ENCODE results near the gene XRCC5.

Gene XRCC5

DNA sequence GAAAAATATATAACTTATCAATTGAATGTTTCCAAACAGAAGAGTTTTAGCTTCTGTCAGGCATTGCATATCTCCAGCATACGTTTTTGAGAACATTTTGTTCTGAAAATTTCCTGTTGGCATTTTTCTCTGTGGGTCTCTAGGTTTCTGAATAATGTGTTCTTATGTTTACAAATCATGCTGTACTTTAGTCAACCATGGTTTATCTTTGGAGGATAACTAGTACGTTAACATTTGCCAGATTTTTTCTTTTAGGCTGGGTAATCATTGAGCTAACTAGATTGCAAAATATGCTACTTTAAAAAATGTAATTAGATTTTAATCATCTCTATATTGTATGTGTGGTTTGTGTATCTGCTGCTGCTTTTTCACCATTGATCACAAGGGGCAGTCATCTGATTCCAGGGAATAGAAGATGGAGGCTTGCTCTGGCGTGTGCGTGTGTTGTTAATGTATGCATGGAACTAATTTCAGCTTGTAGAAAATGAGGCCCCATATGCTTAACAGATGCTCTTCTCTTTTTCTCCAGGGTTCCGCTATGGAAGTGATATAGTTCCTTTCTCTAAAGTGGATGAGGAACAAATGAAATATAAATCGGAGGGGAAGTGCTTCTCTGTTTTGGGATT is 21.3 kb downstream of the XRCC5 start:
- TF ChIP-seq ZNF600 (tag by site-specific recombination; IDR thresholded peaks at IDR 0.05) = no peak
- TF ChIP-seq, protein P1, sequence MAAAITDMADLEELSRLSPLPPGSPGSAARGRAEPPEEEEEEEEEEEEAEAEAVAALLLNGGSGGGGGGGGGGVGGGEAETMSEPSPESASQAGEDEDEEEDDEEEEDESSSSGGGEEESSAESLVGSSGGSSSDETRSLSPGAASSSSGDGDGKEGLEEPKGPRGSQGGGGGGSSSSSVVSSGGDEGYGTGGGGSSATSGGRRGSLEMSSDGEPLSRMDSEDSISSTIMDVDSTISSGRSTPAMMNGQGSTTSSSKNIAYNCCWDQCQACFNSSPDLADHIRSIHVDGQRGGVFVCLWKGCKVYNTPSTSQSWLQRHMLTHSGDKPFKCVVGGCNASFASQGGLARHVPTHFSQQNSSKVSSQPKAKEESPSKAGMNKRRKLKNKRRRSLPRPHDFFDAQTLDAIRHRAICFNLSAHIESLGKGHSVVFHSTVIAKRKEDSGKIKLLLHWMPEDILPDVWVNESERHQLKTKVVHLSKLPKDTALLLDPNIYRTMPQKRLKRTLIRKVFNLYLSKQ (tag by site-specific recombination; IDR thresholded peaks at IDR 0.05; ENCODE audit: borderline replicate concordance) = no peak
- no peak for TF ChIP-seq ZFP69B (tag by site-specific recombination; IDR thresholded peaks at IDR 0.05)
- TF ChIP-seq KLF1 (tag by site-specific recombination; IDR thresholded peaks at IDR 0.05) = no peak
- TF ChIP-seq ZNF248 (tag by site-specific recombination; IDR thresholded peaks at IDR 0.05) = no peak
- TF ChIP-seq, protein P2, sequence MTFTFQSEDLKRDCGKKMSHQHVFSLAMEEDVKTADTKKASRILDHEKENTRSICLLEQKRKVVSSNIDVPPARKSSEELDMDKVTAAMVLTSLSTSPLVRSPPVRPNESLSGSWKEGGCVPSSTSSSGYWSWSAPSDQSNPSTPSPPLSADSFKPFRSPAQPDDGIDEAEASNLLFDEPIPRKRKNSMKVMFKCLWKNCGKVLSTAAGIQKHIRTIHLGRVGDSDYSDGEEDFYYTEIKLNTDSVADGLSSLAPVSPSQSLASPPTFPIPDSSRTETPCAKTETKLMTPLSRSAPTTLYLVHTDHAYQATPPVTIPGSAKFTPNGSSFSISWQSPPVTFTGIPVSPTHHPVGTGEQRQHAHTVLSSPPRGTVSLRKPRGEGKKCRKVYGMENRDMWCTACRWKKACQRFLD (tag by site-specific recombination; IDR thresholded peaks at IDR 0.05) = no peak
- no peak for TF ChIP-seq ZNF404 (tag by site-specific recombination; IDR thresholded peaks at IDR 0.05)
- ChIA-PET CTCF (interaction anchor here (0.6 to 1.2 kb wide), 6 partner anchors 10 to 536 kb away, joined by 3 to 6 read pairs (median 3); no protein-coding TSS in a partner anchor), POLR2A (no interaction called here)
- H3K4me1 ChIP-seq (ENCODE audit: control insufficient read depth, insufficient read depth, low read length) = no peaks in the 10 kb centered on the region
- no peaks in the 10 kb centered on the region for H3K9me3 ChIP-seq (ENCODE audit: control insufficient read depth, insufficient read depth, low read depth, low read length)
- no peak overlapping the region for H3K4me3 ChIP-seq (ENCODE audit: low read depth, low read length)
- H3K36me3 ChIP-seq (ENCODE audit: control insufficient read depth in 2 of 2, insufficient read depth in 1 of 2, low read length in 2 of 2) = peaks cover 95 to 99% of the 10 kb centered on the region in 2 experiments
- H3K27ac ChIP-seq (ENCODE audit: extremely low read depth, low read depth, low read length) = no peak overlapping the region

DNA sequence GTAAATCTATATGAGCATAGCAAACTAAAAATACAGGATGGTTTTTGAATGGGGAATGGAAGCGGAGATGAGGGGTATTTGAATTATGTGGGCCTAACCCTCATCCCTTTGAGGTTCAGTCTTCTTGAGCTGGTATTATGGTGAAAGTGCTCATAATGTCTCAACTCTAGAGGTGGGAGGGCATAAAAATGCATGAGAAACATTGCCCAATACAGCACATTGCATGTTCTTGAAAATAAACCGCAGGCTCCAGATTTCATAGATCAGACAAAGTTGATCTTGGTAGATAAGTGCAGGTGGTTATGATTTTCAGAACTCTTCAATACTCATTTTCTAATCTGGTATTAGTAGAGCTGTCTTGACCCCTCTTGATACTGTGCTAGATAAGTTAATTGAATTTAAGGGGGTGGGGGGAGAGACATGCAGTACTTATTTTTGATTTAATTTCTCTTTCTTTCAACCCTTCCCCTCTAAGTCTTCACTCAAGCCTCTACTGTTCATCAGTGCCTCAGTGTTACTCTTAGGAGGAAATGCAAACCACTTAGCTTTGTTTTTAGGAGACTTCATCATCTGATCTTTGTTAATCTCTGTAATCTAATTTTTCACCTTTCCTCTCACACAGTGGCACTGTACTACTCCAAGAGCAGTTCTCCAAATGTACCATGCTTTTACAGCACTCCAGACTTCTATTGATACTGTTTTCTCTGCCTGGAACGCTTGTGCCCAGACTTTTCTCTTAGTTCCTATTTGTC is 22.2 kb downstream of the XRCC5 start:
- ChIA-PET CTCF (interaction anchor here (0.6 to 1.2 kb wide), 4 partner anchors 9 to 382 kb away, joined by 3 to 4 read pairs (median 4); no protein-coding TSS in a partner anchor), POLR2A (no interaction called here)
- no peak for TF ChIP-seq ZNF155 (tag by site-specific recombination; IDR thresholded peaks at IDR 0.05)
- TF ChIP-seq WT1 (tag by site-specific recombination; IDR thresholded peaks at IDR 0.05) = no peak
- no peak for TF ChIP-seq ZNF121 (tag by site-specific recombination; IDR thresholded peaks at IDR 0.05)
- no peak for TF ChIP-seq ZNF544 (tag by site-specific recombination; IDR thresholded peaks at IDR 0.05)
- TF ChIP-seq ZNF214 (tag by site-specific recombination; IDR thresholded peaks at IDR 0.05; ENCODE audit: borderline replicate concordance) = no peak
- no peak for TF ChIP-seq ZNF664 (tag by site-specific recombination; IDR thresholded peaks at IDR 0.05)
- no peak for TF ChIP-seq ZNF391 (tag by site-specific recombination; IDR thresholded peaks at IDR 0.05; ENCODE audit: borderline replicate concordance, low read depth)
- TF ChIP-seq SP7 (tag by site-specific recombination; IDR thresholded peaks at IDR 0.05) = no peak
- TF ChIP-seq, protein P2 (tag by site-specific recombination; IDR thresholded peaks at IDR 0.05) = no peak
- TF ChIP-seq, protein P3, sequence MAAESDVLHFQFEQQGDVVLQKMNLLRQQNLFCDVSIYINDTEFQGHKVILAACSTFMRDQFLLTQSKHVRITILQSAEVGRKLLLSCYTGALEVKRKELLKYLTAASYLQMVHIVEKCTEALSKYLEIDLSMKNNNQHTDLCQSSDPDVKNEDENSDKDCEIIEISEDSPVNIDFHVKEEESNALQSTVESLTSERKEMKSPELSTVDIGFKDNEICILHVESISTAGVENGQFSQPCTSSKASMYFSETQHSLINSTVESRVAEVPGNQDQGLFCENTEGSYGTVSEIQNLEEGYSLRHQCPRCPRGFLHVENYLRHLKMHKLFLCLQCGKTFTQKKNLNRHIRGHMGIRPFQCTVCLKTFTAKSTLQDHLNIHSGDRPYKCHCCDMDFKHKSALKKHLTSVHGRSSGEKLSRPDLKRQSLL (tag by site-specific recombination; IDR thresholded peaks at IDR 0.05) = no peak
- TF ChIP-seq ZNF624 (tag by site-specific recombination; IDR thresholded peaks at IDR 0.05) = no peak
- no peak for TF ChIP-seq ZNF777 (tag by site-specific recombination; IDR thresholded peaks at IDR 0.05; ENCODE audit: borderline replicate concordance)
- no peak for TF ChIP-seq ZNF510 (tag by site-specific recombination; IDR thresholded peaks at IDR 0.05; ENCODE audit: insufficient replicate concordance)
- Histone ChIP-seq H3K36me3 (ENCODE audit: control insufficient read depth in 2 of 2, insufficient read depth in 1 of 2, low read length in 2 of 2) (peaks cover 92 to 98% of the 10 kb centered on the region in 2 experiments), H3K4me1 (ENCODE audit: control insufficient read depth, insufficient read depth, low read length) (no peaks in the 10 kb centered on the region), H3K27ac (ENCODE audit: extremely low read depth, low read depth, low read length) (no peak overlapping the region), H3K9me3 (ENCODE audit: control insufficient read depth, insufficient read depth, low read depth, low read length) (no peaks in the 10 kb centered on the region), H3K4me3 (ENCODE audit: low read depth, low read length) (no peak overlapping the region)

All from HEK293 (cell line).